H1 (cell line): ENCODE results near the gene OR2T33. TPM values are rescaled to one million over a fixed set of nuclear protein-coding genes. Genes with fewer than 3 reads are reported as not detected.

Experiments used
- CTCF ChIA-PET: fragments of 300-600 bp; sonication (Branson Sonifier 250); formaldehyde crosslinking; loops from one replicate; lab custom pipeline; 2021; ENCODE audit not compliant: partially characterized antibody; lab: Charles Lee
- POLR2A ChIA-PET: fragments of 300-600 bp; sonication (Branson Sonifier 250); formaldehyde crosslinking; loops from one replicate; lab custom pipeline; 2021; ENCODE audit warnings: inconsistent platforms; ENCODE audit not compliant: partially characterized antibody; lab: Charles Lee
- DNase-seq, 2 experiments: peaks; one replicate each; pipeline versions ENCODE4 v3.0.0 to v3.0.0-alpha.2; 2010 to 2022; ENCODE audit warnings: low spot score in 2 of 2, low read depth in 1 of 2, mixed read lengths in 1 of 2
- FAIRE-seq: peaks from 2 replicates; lab custom pipeline; 2011; peaks lifted over from hg19 to GRCh38; lab: Jason Lieb, UNC
- H2AFZ ChIP-seq: 2 replicates; pipeline ENCODE4 v1.8.1; 2012; ENCODE audit warnings: low read length, inconsistent platforms
- H2AK5ac ChIP-seq: 2 replicates; pipeline ENCODE4 v1.6.1; 2013; ENCODE audit warnings: low read depth, low read length
- H2BK120ac ChIP-seq: replicated peaks from 2 replicates; pipeline ENCODE3; 2013; ENCODE audit warnings: low read depth, low read length, inconsistent platforms
- H2BK12ac ChIP-seq: 2 replicates; pipeline ENCODE4 v1.6.1; 2013; ENCODE audit warnings: low read depth, low read length
- H2BK15ac ChIP-seq: 2 replicates; pipeline ENCODE4 v1.6.1; 2013; ENCODE audit warnings: low read length
- H2BK20ac ChIP-seq: 2 replicates; pipeline ENCODE4 v1.6.1; 2013; ENCODE audit warnings: low read length
- H2BK5ac ChIP-seq: 2 replicates; pipeline ENCODE4 v1.6.1; 2013; ENCODE audit warnings: low read depth, low read length
- H3K14ac ChIP-seq: 2 replicates; pipeline ENCODE4 v1.6.1; 2013; ENCODE audit warnings: inconsistent platforms; ENCODE audit not compliant: insufficient read length
- H3K18ac ChIP-seq: 2 replicates; pipeline ENCODE4 v1.6.1; 2013; ENCODE audit warnings: low read length; ENCODE audit errors: extremely low read depth
- H3K23ac ChIP-seq: 2 replicates; pipeline ENCODE4 v1.6.1; 2013; ENCODE audit warnings: inconsistent platforms; ENCODE audit not compliant: insufficient read length
- H3K23me2 ChIP-seq: 2 replicates; pipeline ENCODE4 v1.6.1; 2013; ENCODE audit warnings: low read depth, low read length
- H3K27ac ChIP-seq: 2 replicates; pipeline ENCODE4 v1.6.1; 2011; ENCODE audit warnings: low read depth, low read length, inconsistent platforms
- H3K27me3 ChIP-seq, 4 experiments: replicated peaks in 1 of 4; 1 replicate in 1 of 4; 2 replicates in 3 of 4; pipeline versions ENCODE4 v1.6.1 to v1.8.1; 2011 to 2013; ENCODE audit warnings: low read length in 3 of 4, mild to moderate bottlenecking in 3 of 4, inconsistent platforms in 2 of 4, mixed read lengths in 2 of 4, moderate library complexity in 1 of 4; ENCODE audit not compliant: control insufficient read depth in 3 of 4, insufficient read depth in 3 of 4; ENCODE audit errors: extremely low read depth in 1 of 4
- H3K36me3 ChIP-seq, 4 experiments: 2 replicates each; pipeline versions ENCODE4 v1.6.1 to v1.8.1; 2011 to 2013; ENCODE audit warnings: mild to moderate bottlenecking in 4 of 4, low read length in 3 of 4, moderate library complexity in 2 of 4, control low read depth in 1 of 4, inconsistent platforms in 1 of 4; ENCODE audit not compliant: insufficient read depth in 4 of 4, control insufficient read depth in 2 of 4
- H3K4ac ChIP-seq: replicated peaks from 2 replicates; pipeline ENCODE3; 2013; ENCODE audit warnings: low read length, low read depth, mixed read lengths, inconsistent platforms; ENCODE audit not compliant: insufficient read length
- H3K4me1 ChIP-seq, 4 experiments: replicated peaks in 1 of 4; 1 replicate in 1 of 4; 2 replicates in 3 of 4; pipeline versions ENCODE4 v1.6.1 to v1.8.1; 2011 to 2013; ENCODE audit warnings: low read length in 3 of 4, inconsistent platforms in 2 of 4, mixed read lengths in 1 of 4; ENCODE audit not compliant: insufficient read depth in 4 of 4, control insufficient read depth in 3 of 4
- H3K4me2 ChIP-seq, 2 experiments: 2 replicates each; pipeline versions ENCODE4 v1.6.1 to v1.8.1; 2011 to 2013; ENCODE audit warnings: low read depth in 2 of 2, low read length in 2 of 2, control low read depth in 1 of 2, inconsistent platforms in 1 of 2, mild to moderate bottlenecking in 1 of 2; ENCODE audit not compliant: insufficient read depth in 1 of 2
- H3K4me3 ChIP-seq, 4 experiments: fragments of 200-600, 300-600 bp in 1 of 4; sonication (generic), shearing (Covaris generic), sonication (Bioruptor Twin) in 1 of 4; 2 replicates each; pipeline versions ENCODE4 v1.5.1 to v1.8.1; 2011 to 2016; ENCODE audit warnings: low read length in 4 of 4, low read depth in 3 of 4, control low read depth in 2 of 4, inconsistent platforms in 2 of 4, mild to moderate bottlenecking in 2 of 4, mixed read lengths in 1 of 4, moderate library complexity in 1 of 4; ENCODE audit not compliant: insufficient read depth in 2 of 4; ENCODE audit errors: extremely low read depth in 1 of 4
- H3K56ac ChIP-seq: replicated peaks from 2 replicates; pipeline ENCODE3; 2013; ENCODE audit warnings: low read depth, mild to moderate bottlenecking, mixed read lengths, low read length, inconsistent platforms; ENCODE audit not compliant: insufficient read length
- H3K79me1 ChIP-seq: 2 replicates; pipeline ENCODE4 v1.6.1; 2013; ENCODE audit warnings: low read depth, low read length, control low read depth
- H3K79me2 ChIP-seq, 2 experiments: 2 replicates each; pipeline versions ENCODE4 v1.6.1 to v1.8.1; 2012 to 2013; ENCODE audit warnings: low read length in 2 of 2, mild to moderate bottlenecking in 2 of 2, inconsistent platforms in 1 of 2; ENCODE audit not compliant: insufficient read depth in 2 of 2, control insufficient read depth in 1 of 2
- H3K9ac ChIP-seq, 4 experiments: replicated peaks in 1 of 4; 1 replicate in 1 of 4; 2 replicates in 3 of 4; pipeline versions ENCODE4 v1.6.1 to v1.8.1; 2011 to 2013; ENCODE audit warnings: low read depth in 3 of 4, low read length in 3 of 4, control low read depth in 2 of 4, mild to moderate bottlenecking in 2 of 4, moderate library complexity in 2 of 4, inconsistent platforms in 1 of 4; ENCODE audit errors: extremely low read depth in 1 of 4
- H3K9me3 ChIP-seq, 2 experiments: 2 replicates each; pipeline versions ENCODE4 v1.6.1 to v1.8.1; 2012 to 2013; ENCODE audit warnings: mild to moderate bottlenecking in 2 of 2, moderate library complexity in 2 of 2, control low read depth in 1 of 2, inconsistent platforms in 1 of 2, low read depth in 1 of 2, low read length in 1 of 2, mixed read lengths in 1 of 2; ENCODE audit not compliant: insufficient read depth in 2 of 2
- H4K20me1 ChIP-seq, 2 experiments: replicated peaks in 1 of 2; 2 replicates each; pipeline versions ENCODE3 to v1.8.1; 2011 to 2013; ENCODE audit warnings: inconsistent platforms in 2 of 2, low read length in 2 of 2, mild to moderate bottlenecking in 1 of 2; ENCODE audit not compliant: insufficient read depth in 2 of 2, control insufficient read depth in 1 of 2
- H4K5ac ChIP-seq: 2 replicates; pipeline ENCODE4 v1.6.1; 2013; ENCODE audit warnings: low read length, low read depth, mixed read lengths, inconsistent platforms; ENCODE audit not compliant: insufficient read length
- H4K8ac ChIP-seq: 2 replicates; pipeline ENCODE4 v1.8.0; 2013; ENCODE audit warnings: mild to moderate bottlenecking, moderate library complexity, low read length, inconsistent platforms; ENCODE audit not compliant: insufficient read depth; ENCODE audit errors: extremely low read depth
- H4K91ac ChIP-seq: replicated peaks from 2 replicates; pipeline ENCODE3; 2013; ENCODE audit warnings: low read length, mixed read lengths, inconsistent platforms; ENCODE audit not compliant: insufficient read length
- ASH2L ChIP-seq: fragments of 200-600, 300-600 bp; sonication (generic); IDR thresholded peaks from one replicate; pipeline ENCODE4 v1.7.1; 2017; ENCODE audit warnings: low read length
- BRCA1 ChIP-seq: IDR thresholded peaks from 2 replicates; pipeline ENCODE4 v1.6.1; 2012; ENCODE audit warnings: low read depth, low read length, improper control_type of control experiment
- CEBPB ChIP-seq: IDR thresholded peaks from 2 replicates; pipeline ENCODE4 v1.6.1; 2012; ENCODE audit warnings: low read depth, low read length
- CREB1 ChIP-seq: IDR thresholded peaks from 2 replicates; pipeline ENCODE4 v1.6.1; 2012; ENCODE audit warnings: inconsistent platforms
- EGR1 ChIP-seq: IDR thresholded peaks from 2 replicates; pipeline ENCODE4 v1.6.1; 2011; ENCODE audit warnings: low read depth, low read length, borderline replicate concordance
- EP300 ChIP-seq, 2 experiments: IDR thresholded peaks; 1 replicate in 1 of 2; 2 replicates in 1 of 2; pipeline ENCODE4 v1.6.1; 2011 to 2012; ENCODE audit warnings: low read depth in 2 of 2, low read length in 2 of 2, mild to moderate bottlenecking in 2 of 2, borderline replicate concordance in 1 of 2, inconsistent platforms in 1 of 2, moderate library complexity in 1 of 2
- HDAC2 ChIP-seq, 2 experiments: fragments of 300-600 bp in 1 of 2; sonication (generic) in 1 of 2; IDR thresholded peaks; 2 replicates each; pipeline ENCODE4 v1.6.1; 2011 to 2012; ENCODE audit warnings: low read depth in 2 of 2, low read length in 2 of 2, mild to moderate bottlenecking in 2 of 2, moderate library complexity in 2 of 2, borderline replicate concordance in 1 of 2, inconsistent platforms in 1 of 2
- KDM1A ChIP-seq: fragments of 200-600, 300-600 bp; sonication (generic); IDR thresholded peaks from 2 replicates; pipeline ENCODE4 v1.7.1; 2016; ENCODE audit warnings: mild to moderate bottlenecking, low read length, borderline replicate concordance
- MAFK ChIP-seq: IDR thresholded peaks from 2 replicates; pipeline ENCODE4 v1.6.1; 2012; ENCODE audit warnings: low read depth, mild to moderate bottlenecking, improper control_type of control experiment, low read length
- NANOG ChIP-seq: IDR thresholded peaks from 2 replicates; pipeline ENCODE4 v1.6.1; 2011; ENCODE audit warnings: low read length, low read depth, mild to moderate bottlenecking, inconsistent platforms; ENCODE audit not compliant: insufficient read depth, poor library complexity, severe bottlenecking
- RFX5 ChIP-seq: IDR thresholded peaks from 2 replicates; pipeline ENCODE4 v1.6.1; 2011; ENCODE audit warnings: low read depth, low read length, improper control_type of control experiment, borderline replicate concordance
- RNF2 ChIP-seq: fragments of 200-900, 300-1000 bp; sonication (generic); IDR thresholded peaks from 2 replicates; pipeline ENCODE4 v1.7.1; 2016; ENCODE audit warnings: borderline replicate concordance, low read depth, mild to moderate bottlenecking, antibody characterized with exemption, low read length; ENCODE audit not compliant: poor library complexity, severe bottlenecking; ENCODE audit errors: missing control alignments
- SIN3A ChIP-seq, 2 experiments: IDR thresholded peaks in 1 of 2; conservative IDR thresholded peaks in 1 of 2; 2 replicates each; pipeline ENCODE4 v1.6.1; 2011 to 2012; ENCODE audit warnings: low read length in 2 of 2, improper control_type of control experiment in 1 of 2, low read depth in 1 of 2, mild to moderate bottlenecking in 1 of 2
- SP2 ChIP-seq: IDR thresholded peaks from 2 replicates; pipeline ENCODE4 v1.6.1; 2012; ENCODE audit warnings: mild to moderate bottlenecking, low read length, inconsistent platforms
- SP4 ChIP-seq: IDR thresholded peaks from 2 replicates; pipeline ENCODE4 v1.6.1; 2012; ENCODE audit warnings: low read length, inconsistent platforms
- WGBS, 2 experiments: shearing (Covaris generic) in 1 of 2; methylation state at CpG; one replicate each; pipeline versions ENCODE4 v1.1.6 to v1.1.7; 2013 to 2015; ENCODE audit warnings: low lambda C conversion rate in 2 of 2, mixed read lengths in 2 of 2, inconsistent platforms in 1 of 2, low coverage in 1 of 2, missing lambda C conversion rate in 1 of 2; ENCODE audit not compliant: insufficient replicate concordance in 2 of 2, insufficient coverage in 1 of 2, insufficient read length in 1 of 2; ENCODE audit errors: extremely low coverage in 1 of 2, missing lambda C conversion rate in 1 of 2; 5-methylcytosine and 5-hydroxymethylcytosine counted together
- polyA plus RNA-seq, 7 experiments: library from polyadenylated mRNA; depleted of rRNA in 3 of 7; stranded (reverse) in 5 of 7; unstranded in 2 of 7; fragments of >200 nt in 5 of 7; fragments of 200-250 nt in 2 of 7; gene quantifications; 1 replicate in 5 of 7; 2 replicates in 1 of 7; 4 replicates in 1 of 7; pipeline versions ENCODE4 v1.2.1 to v1.2.3, GENCODE V29; 2011 to 2013; ENCODE audit warnings: missing spikeins in 2 of 7, mixed read lengths in 2 of 7
- total RNA-seq: library from RNA; stranded (reverse); fragmentation: NEBNext Ultra II Directional; extraction: Animal tissue kit (Norgen Biotek cat#: 25700); gene quantifications from 2 replicates; pipeline ENCODE4 v1.2.1, GENCODE V29; 2021

Gene OR2T33
- total and polyA plus RNA-seq, 2 of the 8 experiments (the other 6 are each of a cell fraction or from before 2014, with no cell fraction given), result not detected

GRCh38 chr1:248268178-248268577 lies 9.6 kb downstream of the OR2T33 start:
- ChIA-PET CTCF (no interaction called here), POLR2A (no interaction called here)
- no peak overlapping the region for H3K4me2 ChIP-seq
- H3K79me1 ChIP-seq, result no peaks in the 10 kb centered on the region
- no peaks in the 10 kb centered on the region for H3K4me1 ChIP-seq
- H2BK12ac ChIP-seq, result no peak overlapping the region
- H4K91ac ChIP-seq, result no peak overlapping the region
- no peaks in the 10 kb centered on the region for H4K20me1 ChIP-seq
- H3K27me3 ChIP-seq, result peaks cover 0 to 1% (median 0%) of the 10 kb centered on the region in 4 experiments; a peak in 1 of 7 replicates
- no peak overlapping the region for H2BK5ac ChIP-seq
- no peak overlapping the region for H2AK5ac ChIP-seq
- peaks cover 25 to 46% of the 10 kb centered on the region in 2 experiments for H3K9me3 ChIP-seq
- no peak overlapping the region for H3K4me3 ChIP-seq
- H4K8ac ChIP-seq, result no peak overlapping the region
- H2BK120ac ChIP-seq, result no peak overlapping the region
- FAIRE-seq (no peak), DNase-seq (no peak)
- H3K14ac ChIP-seq, result no peak overlapping the region
- H4K5ac ChIP-seq, result no peak overlapping the region
- no peak overlapping the region for H3K9ac ChIP-seq
- no peak overlapping the region for H2BK15ac ChIP-seq
- no peak overlapping the region for H3K4ac ChIP-seq
- no peak overlapping the region for H3K56ac ChIP-seq
- H3K23ac ChIP-seq, result no peak overlapping the region
- no peaks in the 10 kb centered on the region for H3K79me2 ChIP-seq
- no peak overlapping the region for H2AFZ ChIP-seq
- H3K23me2 ChIP-seq, result no peaks in the 10 kb centered on the region
- no peak overlapping the region for H3K18ac ChIP-seq
- WGBS, 2 experiments, result 81% methylated on average over 4 of the region's 4 CpGs; no CpG with 5 or more reads in 1 of the 2 experiments
- H2BK20ac ChIP-seq, result no peak overlapping the region
- no peak overlapping the region for H3K27ac ChIP-seq
- H3K36me3 ChIP-seq, result no peaks in the 10 kb centered on the region
- no peak for TF ChIP-seq NANOG
- no peak for TF ChIP-seq EP300 (IDR thresholded peaks at IDR 0.05; ENCODE audit: borderline replicate concordance in 1 of 2, low read depth in 2 of 2, low read length in 2 of 2)
- TF ChIP-seq KDM1A, result no peak
- no peak for TF ChIP-seq HDAC2 (IDR thresholded peaks at IDR 0.05; ENCODE audit: borderline replicate concordance in 1 of 2, low read depth in 2 of 2, low read length in 2 of 2)
- TF ChIP-seq ASH2L, result no peak
- no peak for TF ChIP-seq RNF2
- no peak for TF ChIP-seq SP4
- no peak for TF ChIP-seq MAFK
- no peak for TF ChIP-seq SIN3A (conservative IDR thresholded peaks at IDR 0.05 in 1 of 2, IDR thresholded peaks at IDR 0.05 in 1 of 2; ENCODE audit: low read depth in 1 of 2, low read length in 2 of 2)
- no peak for TF ChIP-seq CREB1
- TF ChIP-seq BRCA1, result no peak
- TF ChIP-seq SP2, result no peak
- TF ChIP-seq CEBPB, result no peak
- TF ChIP-seq EGR1, result no peak
- TF ChIP-seq RFX5, result no peak
